Activated naive CD4-positive, alpha-beta T cell treated with anti-CD3 and anti-CD28 coated beads, Interleukin-2, amount 50 U/mL, for 72 hours (primary cell): ENCODE measurements around the gene CHST11. TPM values are rescaled to one million over a fixed set of nuclear protein-coding genes. Genes with fewer than 3 reads are reported as not detected.

ENCODE experiments used
- ATAC-seq, 2 donors: fragments of 150-1000 bp; cut with Tn5 transposase; 2 replicates each; pipeline ENCODE4 v1.10.0; 2021; ENCODE audit warnings: mild to moderate bottlenecking in 2 of 2, moderate library complexity in 2 of 2
- DNase-seq, 2 donors: peaks; one replicate each; pipeline ENCODE4 v3.0.0; 2021 to 2022; ENCODE audit warnings: low spot score in 2 of 2
- H3K27ac Mint-ChIP-seq, 2 donors: one replicate each; pipeline ENCODE4 v1.8.0; 2022; ENCODE audit warnings: mild to moderate bottlenecking in 2 of 2, mixed read lengths in 2 of 2
- H3K36me3 Mint-ChIP-seq, 2 donors: one replicate each; pipeline ENCODE4 v1.8.0; 2022; ENCODE audit warnings: mixed read lengths in 2 of 2
- H3K9me3 Mint-ChIP-seq, 2 donors: one replicate each; pipeline ENCODE4 v1.8.0; 2022; ENCODE audit warnings: mixed read lengths in 2 of 2
- total RNA-seq, 2 donors: library from RNA; stranded (reverse); gene quantifications; one replicate each; pipeline ENCODE4 v1.2.3, GENCODE V29; 2022

The CHST11 gene
- total RNA-seq, 2 donors from 2014 or later: 20.0 to 40.0 TPM

DNA sequence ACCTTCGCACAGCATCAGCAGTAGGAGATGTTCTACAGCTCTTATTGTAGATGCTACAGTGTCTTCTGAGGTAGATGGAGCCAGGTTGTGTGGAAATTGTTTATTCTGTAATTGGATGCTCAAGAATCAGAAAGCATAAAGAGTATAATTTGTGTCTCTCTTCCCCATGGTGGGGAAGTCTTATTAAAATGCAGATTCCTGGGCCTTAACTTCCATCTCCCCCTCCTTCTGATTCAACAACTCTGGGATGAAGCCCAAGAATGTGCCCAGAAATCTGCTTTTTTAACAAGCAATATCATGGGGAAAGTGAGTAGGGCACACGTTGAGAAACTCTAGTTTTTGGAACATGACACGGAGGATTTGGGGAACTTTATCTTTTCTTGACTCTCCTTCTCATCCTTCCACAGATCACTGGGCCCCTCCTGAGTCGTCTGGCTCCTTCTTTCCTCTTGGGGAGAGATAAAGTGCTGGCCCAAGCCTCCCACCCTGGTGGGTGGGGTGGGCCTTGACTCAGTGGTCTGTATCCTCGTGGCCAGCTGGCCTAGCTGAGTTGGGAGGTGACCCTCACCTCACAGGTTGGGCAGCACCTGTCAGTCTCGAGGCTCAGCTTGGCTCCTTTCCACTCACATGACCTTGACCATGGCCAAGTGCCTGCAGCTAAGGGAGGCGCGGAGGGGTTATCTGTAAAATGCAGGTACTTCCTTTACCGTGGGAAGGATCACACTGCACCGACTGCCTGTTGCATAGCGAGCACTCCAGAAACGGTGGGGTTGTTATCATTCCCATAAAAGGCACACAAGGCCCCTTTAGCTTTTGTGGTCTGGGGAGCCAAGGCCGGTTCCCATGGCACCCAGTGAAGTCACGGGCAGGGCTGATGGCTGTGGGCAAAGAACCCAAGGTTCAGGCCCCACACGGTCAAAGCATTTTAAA is 141.9 kb downstream of the CHST11 start:
- no peak for ATAC-seq
- H3K36me3 Mint-ChIP-seq: peaks cover 0 to 8% of the 10 kb centered on the region in 2 donors
- H3K9me3 Mint-ChIP-seq: no peaks in the 10 kb centered on the region

GRCh38 chr12:104599272-104600035 is 142.7 kb downstream of the CHST11 start:
- no peak for ATAC-seq
- peaks cover 0 to 8% of the 10 kb centered on the region in 2 donors for H3K36me3 Mint-ChIP-seq
- no peak overlapping the region for H3K27ac Mint-ChIP-seq
- no peaks in the 10 kb centered on the region for H3K9me3 Mint-ChIP-seq
- DNase-seq: no peak

More for the DNA sequence above, 141.9 kb downstream of the CHST11 start:
- no peak for DNase-seq
- no peak overlapping the region for H3K27ac Mint-ChIP-seq

- DNase-seq: no peak
- no peak for ATAC-seq
- Mint-ChIP-seq H3K36me3 (peaks cover 0 to 8% of the 10 kb centered on the region in 2 donors), H3K27ac (peak overlapping the region in 1 of 2 donors; percentile 15), H3K9me3 (no peaks in the 10 kb centered on the region)
Observed at GRCh38 chr12:104600036-104600712, 143.4 kb downstream of the CHST11 start.

DNA sequence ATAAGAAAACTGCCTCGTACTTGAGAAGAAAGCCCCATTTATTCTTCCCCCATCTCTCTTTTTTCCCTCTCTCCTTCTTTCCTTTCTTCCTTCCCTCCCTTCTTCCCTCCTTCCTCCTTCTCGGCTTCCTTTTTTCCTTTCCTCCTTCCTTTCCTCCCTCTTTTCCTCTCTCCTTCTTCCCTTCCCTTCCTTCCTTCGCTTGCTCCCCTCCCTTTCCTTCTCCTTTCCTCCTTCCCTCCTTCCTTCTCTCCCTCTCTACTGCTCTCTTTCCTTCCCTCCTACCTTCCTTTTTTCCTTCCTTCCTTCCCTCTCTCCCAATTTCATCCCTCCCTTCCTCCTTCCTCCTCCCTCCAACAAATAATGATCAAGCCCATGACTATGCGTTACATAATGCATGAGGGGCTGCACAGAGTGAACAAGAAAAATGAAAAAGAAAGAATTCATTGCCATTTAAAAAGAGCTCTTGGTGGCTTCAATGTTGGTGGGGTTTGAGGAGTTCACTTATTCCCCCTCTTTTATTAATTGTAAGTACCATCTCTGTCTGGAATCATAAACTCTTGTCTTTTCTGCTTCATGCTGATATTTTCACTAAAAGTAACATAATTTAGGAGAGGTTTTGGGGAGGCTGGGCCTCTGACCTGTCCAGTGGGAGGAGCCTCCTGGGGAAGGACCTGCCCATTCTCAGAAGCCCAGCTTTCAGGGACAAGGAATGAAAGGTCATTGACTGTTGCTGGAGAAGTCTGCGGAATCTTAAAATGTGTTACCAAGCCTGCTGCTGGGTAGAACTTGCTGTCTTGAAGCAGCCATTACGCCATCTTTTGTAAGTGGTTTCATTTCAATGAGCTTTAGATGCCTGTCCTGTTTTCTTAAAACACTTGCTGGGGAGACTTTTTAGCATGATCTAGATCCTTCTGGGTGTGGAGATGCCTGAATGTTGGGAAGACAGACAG is 144.3 kb downstream of the CHST11 start:
- Mint-ChIP-seq H3K9me3 (no peaks in the 10 kb centered on the region), H3K36me3 (peaks cover 0 to 8% of the 10 kb centered on the region in 2 donors), H3K27ac (peak overlapping the region in 1 of 2 donors; percentile 15)
- ATAC-seq: no peak
- no peak for DNase-seq

DNA sequence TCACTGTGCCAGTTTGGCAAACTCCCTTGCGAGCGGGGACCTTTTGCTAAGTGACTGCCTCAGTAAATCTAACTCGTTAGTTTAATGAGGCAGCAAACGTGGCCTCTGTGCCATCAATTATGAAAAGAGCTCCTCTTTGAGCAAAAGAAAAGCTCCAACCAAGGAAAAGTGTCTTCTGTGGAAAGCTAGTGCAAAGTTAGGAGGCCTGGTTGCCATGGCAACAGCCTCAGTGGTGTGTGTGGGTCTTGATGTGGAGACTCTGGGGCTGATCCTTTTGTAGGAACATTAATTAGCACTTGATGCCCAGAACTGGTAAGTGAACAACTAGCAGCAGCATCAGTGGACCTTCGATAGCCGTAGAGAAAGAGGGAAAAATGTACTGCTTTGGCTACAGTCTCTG is 145.7 kb downstream of the CHST11 start:
- no peak overlapping the region for H3K27ac Mint-ChIP-seq
- H3K9me3 Mint-ChIP-seq: no peaks in the 10 kb centered on the region
- DNase-seq (no peak), ATAC-seq (no peak)
- peaks cover 0 to 8% of the 10 kb centered on the region in 2 donors for H3K36me3 Mint-ChIP-seq

GRCh38 chr12:104602896-104603295 is 146.1 kb downstream of the CHST11 start:
- no peak for ATAC-seq
- H3K36me3 Mint-ChIP-seq: peaks cover 0 to 8% of the 10 kb centered on the region in 2 donors
- H3K9me3 Mint-ChIP-seq: no peaks in the 10 kb centered on the region
- H3K27ac Mint-ChIP-seq: no peak overlapping the region
- no peak for DNase-seq

GRCh38 chr12:104603545-104603973 is 146.8 kb downstream of the CHST11 start:
- peak overlapping the region; percentile 20 to 76 for H3K27ac Mint-ChIP-seq
- no peak for DNase-seq
- ATAC-seq: peak; percentile 32 to 55
- no peaks in the 10 kb centered on the region for H3K9me3 Mint-ChIP-seq
- H3K36me3 Mint-ChIP-seq: peaks cover 0 to 8% of the 10 kb centered on the region in 2 donors

- Mint-ChIP-seq H3K9me3 (no peaks in the 10 kb centered on the region), H3K27ac (peak overlapping the region; percentile 20 to 76), H3K36me3 (peaks cover 0 to 8% of the 10 kb centered on the region in 2 donors)
- DNase-seq: peak; percentile 13 to 63
- ATAC-seq: peak; percentile 78 to 92
Observed at GRCh38 chr12:104604070-104604994, 147.6 kb downstream of the CHST11 start.

- ATAC-seq (no peak), DNase-seq (no peak)
- no peaks in the 10 kb centered on the region for H3K9me3 Mint-ChIP-seq
- no peak overlapping the region for H3K27ac Mint-ChIP-seq
- peaks cover 0 to 8% of the 10 kb centered on the region in 2 donors for H3K36me3 Mint-ChIP-seq
Observed at GRCh38 chr12:104604995-104605675, 148.4 kb downstream of the CHST11 start.

DNA sequence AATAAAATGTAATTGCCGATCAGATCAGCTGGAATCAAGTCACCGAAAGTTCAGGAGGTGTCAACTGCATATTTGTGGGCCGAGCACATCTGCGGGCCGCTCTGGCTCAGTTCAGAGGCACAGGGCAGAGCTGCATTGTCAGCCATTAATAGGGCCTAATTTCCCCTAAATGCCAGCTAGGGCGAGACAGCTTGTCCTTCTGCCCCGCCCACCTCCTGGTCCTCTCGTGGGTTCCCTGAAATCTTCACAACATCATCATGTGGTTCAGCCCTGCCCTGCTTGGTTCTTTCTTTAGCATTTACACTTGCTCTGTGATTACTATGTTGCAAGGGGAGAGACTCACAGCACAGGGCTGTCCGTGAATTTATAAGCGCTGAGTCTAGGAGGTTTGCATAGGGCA is 148.9 kb downstream of the CHST11 start:
- ATAC-seq: no peak

DNA sequence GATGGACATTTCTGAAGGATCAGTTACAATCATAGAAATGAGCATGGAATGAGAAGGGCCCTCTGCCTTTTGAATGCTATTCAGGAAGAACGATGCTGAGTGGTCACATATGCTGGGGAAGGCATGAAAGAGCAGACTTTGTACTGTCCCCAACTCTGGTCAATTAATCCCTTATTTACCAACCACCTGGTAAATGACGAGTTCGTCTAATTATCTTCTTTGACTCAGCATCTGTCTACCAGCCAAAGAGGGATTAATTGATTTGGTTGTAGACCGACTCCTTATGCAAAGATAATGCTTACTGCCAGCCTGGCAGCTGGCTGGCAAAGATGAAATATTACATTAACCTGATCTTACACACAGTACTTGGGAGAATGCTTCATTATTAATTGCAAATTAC is 152.2 kb downstream of the CHST11 start:
- no peak overlapping the region for H3K27ac Mint-ChIP-seq
- peaks cover 0 to 9% of the 10 kb centered on the region in 2 donors for H3K36me3 Mint-ChIP-seq
- DNase-seq (no peak), ATAC-seq (no peak)
- H3K9me3 Mint-ChIP-seq: peaks cover 0 to 6% of the 10 kb centered on the region in 2 donors

More for the DNA sequence above, 148.9 kb downstream of the CHST11 start:
- no peak overlapping the region for H3K27ac Mint-ChIP-seq
- H3K36me3 Mint-ChIP-seq: peaks cover 0 to 8% of the 10 kb centered on the region in 2 donors
- DNase-seq: no peak
- no peaks in the 10 kb centered on the region for H3K9me3 Mint-ChIP-seq

DNA sequence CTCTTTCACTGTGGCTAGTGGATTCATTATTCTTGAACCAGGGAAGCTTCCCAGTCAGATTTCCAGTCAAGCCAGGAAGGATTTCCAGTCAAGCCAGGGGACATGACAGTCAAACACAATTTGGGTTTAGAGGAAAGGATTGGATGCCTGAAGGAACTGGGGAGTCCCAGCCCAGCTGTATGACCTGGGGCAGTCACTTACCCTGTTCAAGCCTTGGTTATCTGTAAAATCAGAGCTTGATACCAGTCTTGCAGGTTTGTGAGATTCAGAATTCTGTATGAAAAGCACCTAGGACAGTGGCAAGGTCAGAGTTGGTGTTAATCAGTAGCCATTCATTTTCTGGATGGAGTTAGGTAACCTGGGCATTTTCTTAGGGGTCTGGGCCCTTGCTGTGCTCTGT is 152.7 kb downstream of the CHST11 start:
- no peak for DNase-seq
- Mint-ChIP-seq H3K36me3 (peaks cover 0 to 9% of the 10 kb centered on the region in 2 donors), H3K9me3 (peaks cover 0 to 6% of the 10 kb centered on the region in 2 donors), H3K27ac (no peak overlapping the region)
- ATAC-seq: no peak

DNA sequence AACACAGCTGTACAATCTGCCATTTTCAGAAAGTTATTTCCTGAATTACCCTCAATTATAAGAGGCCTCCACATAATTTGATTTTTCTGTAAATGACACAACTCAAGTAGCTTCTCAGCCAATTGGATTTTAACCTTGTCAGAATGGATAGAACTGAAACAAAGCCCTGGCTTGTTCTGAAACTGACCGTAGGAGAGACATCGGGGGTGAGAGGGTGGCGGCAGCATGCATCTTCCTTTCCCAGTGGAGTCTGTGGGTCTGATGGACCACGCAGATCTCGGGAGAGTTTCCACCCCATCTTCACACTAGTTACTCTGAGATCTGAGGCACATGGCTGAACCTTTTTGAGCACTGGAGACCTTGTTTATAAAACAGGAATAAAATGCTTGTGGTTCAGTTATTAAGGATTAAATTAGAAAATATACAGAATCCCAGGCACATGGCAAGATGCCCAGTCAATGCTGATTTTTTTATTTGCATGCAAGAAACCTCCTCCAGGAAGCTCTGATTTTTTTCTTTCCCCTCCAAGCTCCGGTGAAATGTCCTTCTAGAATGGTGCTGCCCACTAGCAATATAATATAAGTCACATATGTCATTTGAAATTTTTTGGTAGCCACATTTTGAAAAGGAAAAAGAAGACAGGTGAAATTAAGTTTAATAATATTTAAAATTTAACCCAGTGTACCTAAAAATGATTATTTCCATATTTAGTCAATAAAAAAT is 153.9 kb downstream of the CHST11 start:
- DNase-seq (no peak), ATAC-seq (no peak)
- peaks cover 0 to 9% of the 10 kb centered on the region in 2 donors for H3K36me3 Mint-ChIP-seq
- H3K27ac Mint-ChIP-seq: no peak overlapping the region
- H3K9me3 Mint-ChIP-seq: peaks cover 0 to 6% of the 10 kb centered on the region in 2 donors

DNA sequence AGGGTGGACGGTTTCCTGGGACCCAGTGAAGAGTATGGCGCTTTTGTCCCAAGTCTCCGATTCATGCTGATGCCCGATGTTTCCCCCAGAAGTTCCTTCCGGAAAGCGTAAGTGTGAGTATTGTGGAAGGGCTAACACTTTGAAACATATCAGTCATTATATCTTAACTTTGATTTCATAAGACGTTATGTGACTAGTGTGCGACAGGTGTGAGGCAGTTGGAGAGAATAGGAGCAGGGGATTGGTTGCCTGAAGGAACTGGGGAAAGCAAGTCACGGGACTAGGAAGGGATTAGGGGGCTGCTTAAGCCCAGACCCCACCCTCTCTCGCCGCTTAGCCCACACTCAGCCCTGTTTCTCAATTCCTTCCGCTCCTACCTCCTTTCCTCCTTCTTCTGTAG is 154.9 kb downstream of the CHST11 start:
- no peak overlapping the region for H3K27ac Mint-ChIP-seq
- ATAC-seq: no peak
- H3K9me3 Mint-ChIP-seq: peaks cover 0 to 6% of the 10 kb centered on the region in 2 donors
- peaks cover 0 to 9% of the 10 kb centered on the region in 2 donors for H3K36me3 Mint-ChIP-seq
- DNase-seq: no peak
